Activated T-cell treated with anti-CD3 and anti-CD28 coated beads, Interleukin-2, amount 50 U/mL, for 72 hours (primary cell): Measurements from ENCODE around the gene CEP170. TPM values are rescaled to one million over a fixed set of nuclear protein-coding genes. Genes with fewer than 3 reads are reported as not detected.
A peak's percentile ranks its signal among the peaks of the same experiment; 100 is the strongest.

Experiments used
- ATAC-seq, 2 donors: fragments of 150-1000 bp; cut with Tn5 transposase; replicated peaks in 1 of 2; 2 replicates each; pipeline ENCODE4 v1.10.0; 2021; ENCODE audit warnings: moderate library complexity in 2 of 2, mild to moderate bottlenecking in 1 of 2
- DNase-seq, 2 donors: peaks; one replicate each; pipeline ENCODE4 v3.0.0; 2021 to 2022; ENCODE audit warnings: mixed read lengths in 1 of 2
- H3K27ac Mint-ChIP-seq: one replicate; pipeline ENCODE4 v1.8.0; 2022; ENCODE audit warnings: mild to moderate bottlenecking, moderate library complexity, mixed read lengths
- H3K27me3 Mint-ChIP-seq: one replicate; pipeline ENCODE4 v1.8.0; 2022; ENCODE audit warnings: low read depth, mixed read lengths
- H3K36me3 Mint-ChIP-seq, 2 donors: one replicate each; pipeline ENCODE4 v1.8.0; 2022; ENCODE audit warnings: mixed read lengths in 2 of 2, mild to moderate bottlenecking in 1 of 2; ENCODE audit not compliant: insufficient read depth in 2 of 2
- H3K4me1 Mint-ChIP-seq: one replicate; pipeline ENCODE4 v1.8.0; 2022; ENCODE audit warnings: low read depth, mixed read lengths
- H3K4me3 Mint-ChIP-seq, 2 donors: one replicate each; pipeline ENCODE4 v1.8.0; 2022; ENCODE audit warnings: mild to moderate bottlenecking in 2 of 2, mixed read lengths in 2 of 2, moderate library complexity in 2 of 2
- H3K9me3 Mint-ChIP-seq, 2 donors: one replicate each; pipeline ENCODE4 v1.8.0; 2022; ENCODE audit warnings: mixed read lengths in 2 of 2
- total RNA-seq, 2 donors: library from RNA; stranded (reverse); gene quantifications; one replicate each; pipeline ENCODE4 v1.2.3, GENCODE V29; 2022

The CEP170 gene
- total RNA-seq, 2 donors from 2014 or later, result 49.4 to 54.7 TPM

DNA sequence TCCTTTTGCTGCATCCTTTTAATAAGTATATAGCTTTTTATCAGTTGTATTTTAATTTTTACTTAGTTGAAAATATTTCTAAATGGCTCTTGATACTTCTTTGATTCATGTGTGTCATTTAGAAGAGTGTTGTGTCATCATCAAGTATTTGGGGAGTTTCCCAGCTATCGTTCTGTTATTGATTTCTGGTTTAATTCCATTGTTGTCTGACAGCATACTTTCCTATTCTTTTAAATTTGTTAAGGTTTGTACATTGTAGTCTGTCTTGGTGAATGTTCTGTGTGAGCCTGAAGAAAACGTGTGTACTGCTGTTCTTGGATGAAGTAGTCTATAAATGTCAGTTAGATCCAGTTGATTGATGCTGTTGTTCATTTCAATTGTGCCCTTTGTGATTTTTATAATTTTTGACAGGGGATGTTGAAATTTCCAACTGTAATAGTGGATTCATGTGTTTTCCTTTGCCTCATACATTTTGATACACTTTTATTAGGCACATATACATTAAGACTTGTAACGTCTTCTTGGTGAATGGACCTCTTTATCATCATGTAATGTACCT, 25.6 kb upstream of the CEP170 start:
- DNase-seq, result no peak
- no peak for ATAC-seq
- peaks cover 17% of the 10 kb centered on the region for H3K4me1 Mint-ChIP-seq
- H3K27ac Mint-ChIP-seq, result peak overlapping the region; percentile 52
- H3K9me3 Mint-ChIP-seq, result no peaks in the 10 kb centered on the region
- peaks cover 9 to 29% of the 10 kb centered on the region in 2 donors for H3K36me3 Mint-ChIP-seq
- H3K4me3 Mint-ChIP-seq, result peak overlapping the region in 1 of 2 donors; percentile 13
- H3K27me3 Mint-ChIP-seq, result no peaks in the 10 kb centered on the region

DNA sequence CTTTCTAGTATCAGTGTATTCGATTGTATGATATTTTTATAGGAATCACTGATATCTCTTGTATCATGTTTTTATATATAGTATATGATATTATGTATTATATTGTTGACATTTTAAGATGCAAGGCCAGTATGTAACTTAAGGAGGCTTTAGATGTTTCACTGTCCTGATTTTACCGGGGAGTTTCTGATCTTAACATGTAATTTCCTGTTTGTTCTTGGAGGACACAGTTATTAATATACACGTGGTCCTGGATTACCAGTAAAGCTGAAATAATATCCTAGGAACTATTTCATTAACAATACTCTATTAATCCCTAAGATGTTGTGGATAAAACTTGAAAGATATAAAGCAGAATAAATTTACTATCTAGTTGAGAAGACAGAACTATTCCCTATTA, 20.2 kb upstream of the CEP170 start:
- ATAC-seq (no peak), DNase-seq (no peak)
- Mint-ChIP-seq H3K4me3 (no peak overlapping the region), H3K36me3 (peaks cover 8 to 32% of the 10 kb centered on the region in 2 donors), H3K27me3 (no peaks in the 10 kb centered on the region), H3K27ac (no peak overlapping the region), H3K4me1 (peaks cover 10% of the 10 kb centered on the region), H3K9me3 (no peaks in the 10 kb centered on the region)

DNA sequence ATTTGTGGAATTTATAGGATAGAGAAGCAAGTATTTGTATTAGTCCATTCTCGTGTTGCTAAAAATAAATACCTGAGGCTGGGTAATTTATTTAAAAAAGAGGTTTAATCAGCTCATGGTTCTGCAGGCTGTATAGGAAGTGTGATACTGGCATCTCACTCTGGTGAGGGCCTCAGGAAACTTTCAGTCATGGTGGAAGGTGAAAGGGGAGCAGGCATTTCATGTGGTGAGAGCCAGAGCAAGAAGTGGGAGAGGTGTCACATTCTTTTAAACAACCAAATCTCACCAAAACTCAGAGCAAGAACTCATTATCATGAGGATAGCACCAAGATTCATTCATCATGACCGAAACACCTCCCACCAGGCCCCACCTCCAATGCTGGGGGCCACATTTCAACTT, 18.9 kb upstream of the CEP170 start:
- no peak for ATAC-seq
- peaks cover 8 to 32% of the 10 kb centered on the region in 2 donors for H3K36me3 Mint-ChIP-seq
- no peaks in the 10 kb centered on the region for H3K9me3 Mint-ChIP-seq
- no peak overlapping the region for H3K27ac Mint-ChIP-seq
- H3K4me3 Mint-ChIP-seq, result no peak overlapping the region
- DNase-seq, result no peak
- H3K4me1 Mint-ChIP-seq, result peaks cover 8% of the 10 kb centered on the region
- no peaks in the 10 kb centered on the region for H3K27me3 Mint-ChIP-seq

DNA sequence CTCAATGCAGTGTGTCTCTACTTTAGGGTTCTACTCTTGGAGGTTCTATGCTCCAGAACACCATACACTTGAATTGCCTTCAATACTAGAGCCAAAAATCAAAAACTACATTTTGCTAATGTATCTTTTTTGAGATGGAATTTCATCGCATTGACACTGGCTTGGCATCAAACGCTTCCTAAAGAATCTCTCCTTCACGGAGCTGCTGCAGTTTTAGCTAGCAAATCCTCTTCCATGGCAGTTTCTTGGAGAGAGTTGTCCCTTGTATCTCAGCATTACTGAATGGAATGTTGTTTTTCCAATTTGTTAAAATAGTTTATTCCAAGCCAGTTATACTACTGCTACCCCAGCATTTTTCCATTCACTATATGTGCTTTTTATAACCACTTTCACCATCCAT, 18.4 kb upstream of the CEP170 start:
- H3K27me3 Mint-ChIP-seq, result no peaks in the 10 kb centered on the region

DNA sequence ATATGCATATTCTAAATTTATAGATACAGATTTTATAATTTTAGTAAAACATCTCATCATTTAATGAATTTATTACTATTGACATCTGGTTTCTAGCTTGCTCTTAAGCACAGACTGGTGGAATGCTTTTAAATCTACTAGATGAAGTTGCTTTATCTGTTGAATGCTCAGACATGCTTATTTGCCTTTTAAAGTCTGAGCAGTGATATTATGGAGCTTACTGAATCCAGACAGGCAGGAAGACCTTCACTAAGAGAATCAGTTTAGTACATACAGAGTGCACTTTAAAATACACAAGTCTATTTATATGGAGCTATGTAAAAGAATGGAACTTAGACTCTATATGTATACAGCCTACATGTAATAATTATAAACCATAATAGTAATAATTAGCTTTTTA, 17.3 kb upstream of the CEP170 start:
- Mint-ChIP-seq H3K27me3 (no peaks in the 10 kb centered on the region), H3K9me3 (no peaks in the 10 kb centered on the region), H3K4me1 (peaks cover 8% of the 10 kb centered on the region), H3K36me3 (peaks cover 8 to 34% of the 10 kb centered on the region in 2 donors), H3K27ac (no peak overlapping the region), H3K4me3 (no peak overlapping the region)
- no peak for ATAC-seq
- DNase-seq, result no peak

More for the DNA sequence above, 18.4 kb upstream of the CEP170 start:
- no peak for DNase-seq
- no peak overlapping the region for H3K4me3 Mint-ChIP-seq
- no peak for ATAC-seq
- peaks cover 8 to 34% of the 10 kb centered on the region in 2 donors for H3K36me3 Mint-ChIP-seq
- H3K4me1 Mint-ChIP-seq, result peaks cover 8% of the 10 kb centered on the region
- H3K9me3 Mint-ChIP-seq, result no peaks in the 10 kb centered on the region
- no peak overlapping the region for H3K27ac Mint-ChIP-seq

DNA sequence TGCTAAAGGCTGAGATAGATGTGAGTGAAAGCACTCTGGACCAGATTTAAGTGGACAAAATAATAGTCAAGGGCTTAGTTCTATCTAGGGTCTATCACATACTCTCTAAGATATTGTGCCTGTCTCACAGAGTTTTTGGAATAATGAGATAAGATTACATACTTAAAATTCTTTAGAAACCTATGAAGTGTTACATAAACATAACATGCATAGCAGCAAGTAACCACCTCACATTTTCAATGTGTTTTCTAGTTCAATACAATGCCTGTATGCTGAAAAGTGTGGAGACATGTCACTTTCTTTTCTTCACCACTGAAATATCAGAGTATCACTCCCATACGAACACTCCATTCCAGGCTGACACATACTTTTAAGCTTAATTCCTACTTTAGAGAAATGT, 16.9 kb upstream of the CEP170 start:
- no peak for DNase-seq
- Mint-ChIP-seq H3K9me3 (no peaks in the 10 kb centered on the region), H3K4me1 (peaks cover 8% of the 10 kb centered on the region), H3K27ac (no peak overlapping the region), H3K4me3 (no peak overlapping the region), H3K36me3 (peaks cover 6 to 31% of the 10 kb centered on the region in 2 donors), H3K27me3 (no peaks in the 10 kb centered on the region)
- ATAC-seq, result no peak

DNA sequence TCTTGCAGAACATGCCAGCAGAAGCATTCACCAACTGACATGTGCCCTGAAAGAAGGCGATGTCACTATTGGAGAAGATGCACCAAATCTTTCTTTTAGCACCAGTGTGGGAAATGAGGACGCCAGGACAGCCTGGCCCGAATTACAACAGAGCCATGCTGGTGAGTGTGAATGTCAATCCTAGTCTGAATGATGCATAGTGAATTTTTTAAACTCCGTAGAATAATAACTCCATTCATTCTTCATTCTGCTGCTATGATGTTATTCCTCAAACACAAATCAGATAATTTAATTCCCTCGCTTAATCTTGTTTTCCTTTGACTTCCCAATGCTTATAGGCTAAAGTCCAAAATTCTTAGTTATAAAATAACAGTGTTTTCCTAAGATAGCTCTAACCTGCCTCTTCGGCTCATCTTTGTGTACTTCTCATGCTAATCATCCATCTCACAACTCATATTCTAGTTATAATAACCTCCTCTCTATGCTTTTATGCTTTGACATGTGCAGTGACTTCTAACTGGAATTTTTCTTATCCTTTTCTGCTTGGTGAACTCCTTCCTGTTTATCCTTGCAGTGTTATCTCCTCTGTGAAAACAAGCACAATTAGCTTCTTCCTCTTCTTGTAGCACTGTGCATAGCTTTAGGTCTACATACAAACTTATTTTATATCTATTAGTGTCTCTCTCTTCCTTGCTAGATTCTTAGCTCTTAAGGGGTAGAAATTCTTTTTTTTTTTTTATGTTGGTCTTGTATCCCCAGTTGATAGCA, 15.2 kb upstream of the CEP170 start:
- H3K36me3 Mint-ChIP-seq, result peaks cover 6 to 17% of the 10 kb centered on the region in 2 donors
- DNase-seq (no peak), ATAC-seq (no peak)
- no peak overlapping the region for H3K4me3 Mint-ChIP-seq
- H3K27ac Mint-ChIP-seq, result no peak overlapping the region
- no peaks in the 10 kb centered on the region for H3K9me3 Mint-ChIP-seq
- H3K4me1 Mint-ChIP-seq, result peaks cover 8% of the 10 kb centered on the region
- no peaks in the 10 kb centered on the region for H3K27me3 Mint-ChIP-seq

DNA sequence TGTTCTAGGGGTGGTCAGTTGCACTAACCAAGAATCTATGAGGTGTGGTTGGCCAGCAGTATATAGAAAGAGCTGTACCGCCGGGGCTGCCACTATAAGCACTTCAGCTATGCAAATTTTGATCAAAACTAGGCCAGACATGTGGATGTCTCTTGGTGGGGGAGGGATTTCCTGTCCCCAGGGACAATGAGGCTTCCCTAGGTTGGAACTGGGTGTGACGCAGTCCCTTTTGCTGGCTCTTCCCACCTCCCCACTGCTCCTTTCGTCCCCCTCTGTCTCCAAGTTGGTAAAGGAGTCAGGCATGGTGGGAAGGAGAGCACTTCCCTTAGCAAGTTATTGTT, 14.3 kb upstream of the CEP170 start:
- Mint-ChIP-seq H3K27me3 (no peaks in the 10 kb centered on the region), H3K4me1 (peaks cover 17% of the 10 kb centered on the region), H3K27ac (no peak overlapping the region), H3K9me3 (no peaks in the 10 kb centered on the region), H3K36me3 (peaks cover 0 to 12% of the 10 kb centered on the region in 2 donors), H3K4me3 (no peak overlapping the region)
- DNase-seq (no peak), ATAC-seq (no peak)

DNA sequence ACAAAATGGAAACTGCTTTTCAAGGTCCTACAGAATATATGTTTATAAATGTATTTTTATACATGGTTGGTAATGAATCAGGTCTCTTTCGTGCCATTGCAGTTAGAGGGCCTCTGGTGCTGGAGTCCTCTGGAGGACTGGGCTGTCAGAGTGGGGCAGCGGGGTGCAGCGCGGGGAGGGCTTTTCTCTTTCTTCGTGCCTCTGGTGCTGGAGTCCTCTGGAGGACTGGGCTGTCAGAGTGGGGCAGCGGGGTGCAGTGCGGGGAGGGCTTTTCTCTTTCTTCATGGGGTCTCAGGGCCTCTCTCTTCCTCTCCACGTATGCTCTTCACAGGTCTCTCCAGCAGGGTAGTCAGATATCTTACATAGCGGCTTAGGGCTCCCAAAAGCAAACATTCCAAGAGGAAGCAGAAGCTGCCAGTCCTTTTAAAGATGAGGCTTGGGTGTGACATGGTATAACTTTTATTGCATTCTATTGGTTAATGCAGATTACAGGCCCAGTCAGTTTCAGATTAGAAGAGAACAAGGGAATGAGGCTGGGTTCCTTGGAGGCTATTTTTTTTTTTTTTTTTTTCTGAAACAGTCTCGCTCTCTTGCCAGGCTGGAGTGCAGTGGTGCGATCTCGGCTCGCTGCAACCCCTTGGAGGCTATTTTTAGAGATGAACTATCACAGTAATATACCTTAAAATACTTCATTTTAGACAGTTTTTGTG, 13.8 kb upstream of the CEP170 start:
- Mint-ChIP-seq H3K4me1 (peaks cover 19% of the 10 kb centered on the region), H3K4me3 (no peak overlapping the region), H3K27me3 (no peaks in the 10 kb centered on the region), H3K36me3 (peaks cover 0 to 11% of the 10 kb centered on the region in 2 donors), H3K9me3 (no peaks in the 10 kb centered on the region), H3K27ac (no peak overlapping the region)
- ATAC-seq (no peak), DNase-seq (no peak)

DNA sequence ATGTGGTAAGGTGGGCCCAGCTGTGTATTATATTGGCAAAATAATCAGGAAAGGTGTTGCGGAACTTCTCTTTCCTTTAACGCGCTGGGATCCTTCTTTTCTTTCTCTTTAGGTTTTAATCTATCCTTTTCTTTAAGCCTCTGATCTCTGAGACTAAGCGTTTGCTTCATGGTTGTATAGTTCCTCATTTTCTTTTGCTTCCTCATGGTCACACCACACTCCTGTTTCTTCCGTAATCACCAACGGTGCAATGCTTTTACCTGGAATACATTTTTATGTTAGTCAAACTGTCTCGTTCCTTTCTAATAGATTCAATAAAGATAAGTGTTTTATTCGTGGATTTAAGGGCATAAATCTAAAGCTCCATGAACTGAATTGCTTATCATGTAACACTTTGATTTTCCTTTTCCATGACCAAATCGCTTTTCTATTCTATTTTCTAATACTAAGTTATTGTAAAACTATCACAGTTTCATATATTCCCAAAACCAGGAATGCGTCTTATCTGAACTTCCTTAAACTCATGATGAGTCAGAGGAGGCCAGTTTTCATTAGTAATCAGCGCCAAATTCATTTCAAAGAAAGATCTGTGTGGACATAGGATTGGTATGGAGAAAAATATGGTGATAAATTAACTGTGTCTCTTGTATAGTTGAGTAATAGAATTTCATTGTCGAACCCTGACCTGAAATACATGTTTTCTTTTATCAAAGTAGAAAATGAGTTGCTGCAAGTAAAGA, 13.0 kb upstream of the CEP170 start:
- Mint-ChIP-seq H3K27ac (no peak overlapping the region), H3K9me3 (no peaks in the 10 kb centered on the region), H3K4me1 (peaks cover 18% of the 10 kb centered on the region), H3K4me3 (no peak overlapping the region), H3K27me3 (no peaks in the 10 kb centered on the region), H3K36me3 (peaks cover 0 to 9% of the 10 kb centered on the region in 2 donors)
- ATAC-seq, result no peak
- DNase-seq, result no peak

DNA sequence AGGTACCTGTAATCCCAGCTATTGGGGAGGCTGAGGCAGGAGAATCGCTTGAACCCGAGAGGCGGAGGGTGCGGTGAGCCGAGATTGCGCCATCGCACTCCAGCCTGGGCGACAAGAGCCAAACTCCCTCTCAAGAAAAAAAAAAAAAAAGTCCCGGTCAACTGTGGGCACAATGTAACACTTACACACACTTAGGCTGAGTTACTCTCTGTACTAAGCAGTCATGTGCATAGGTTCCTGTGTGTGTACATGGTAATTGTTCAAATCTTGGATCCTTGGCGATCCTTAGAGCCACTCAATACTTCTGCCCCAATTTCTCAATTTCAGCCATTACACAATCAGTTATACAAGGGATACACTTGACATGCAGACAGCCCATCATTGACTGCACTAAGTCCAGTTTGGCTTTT, 12.4 kb upstream of the CEP170 start:
- Mint-ChIP-seq H3K9me3 (no peaks in the 10 kb centered on the region), H3K36me3 (peaks cover 0 to 9% of the 10 kb centered on the region in 2 donors), H3K4me1 (peaks cover 18% of the 10 kb centered on the region), H3K27ac (no peak overlapping the region), H3K27me3 (no peaks in the 10 kb centered on the region), H3K4me3 (no peak overlapping the region)
- DNase-seq, result no peak
- no peak for ATAC-seq

DNA sequence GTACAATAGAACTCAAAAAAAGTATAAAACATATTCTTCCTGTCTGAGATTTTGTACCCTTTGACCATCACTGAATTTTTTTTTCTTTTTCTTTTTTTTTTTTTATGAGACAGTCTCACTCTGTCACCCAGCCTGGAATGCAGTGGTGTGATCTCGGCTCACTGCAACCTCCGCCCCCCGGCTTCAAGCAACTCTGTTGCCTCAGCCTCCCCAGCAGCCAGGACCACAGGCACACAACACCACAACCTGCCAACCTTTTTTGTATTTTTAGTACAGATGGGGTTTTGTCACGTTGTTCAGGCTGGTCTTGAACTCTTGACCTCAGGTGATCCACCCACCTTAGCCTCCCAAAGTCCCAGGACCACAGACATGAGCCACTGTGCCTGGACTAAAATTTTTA, 11.2 kb upstream of the CEP170 start:
- Mint-ChIP-seq H3K27me3 (no peaks in the 10 kb centered on the region), H3K27ac (no peak overlapping the region), H3K4me1 (peaks cover 25% of the 10 kb centered on the region), H3K36me3 (peaks cover 0 to 9% of the 10 kb centered on the region in 2 donors), H3K9me3 (no peaks in the 10 kb centered on the region), H3K4me3 (no peak overlapping the region)
- DNase-seq (no peak), ATAC-seq (no peak)

DNA sequence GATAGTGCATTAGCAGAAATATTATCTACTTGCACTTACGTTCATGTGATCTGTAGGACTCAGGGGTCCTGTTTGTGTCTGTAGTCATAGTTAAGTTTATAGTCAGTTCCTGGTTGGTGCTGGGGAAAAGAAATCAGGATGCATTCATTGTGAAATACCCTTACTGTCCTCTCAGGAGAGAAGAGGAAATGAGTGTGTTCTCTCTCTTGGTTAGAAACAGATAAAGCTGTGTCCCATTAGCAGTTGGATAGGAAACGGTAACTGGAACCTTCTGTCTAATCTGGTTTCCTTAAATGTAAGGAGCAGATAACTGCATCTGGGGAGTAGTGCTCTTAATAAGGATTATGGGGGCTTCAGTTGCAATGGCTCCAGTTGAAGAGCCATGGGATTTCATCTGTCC, 9.6 kb upstream of the CEP170 start:
- no peak overlapping the region for H3K4me3 Mint-ChIP-seq
- H3K4me1 Mint-ChIP-seq, result peaks cover 41% of the 10 kb centered on the region
- H3K27me3 Mint-ChIP-seq, result no peaks in the 10 kb centered on the region
- DNase-seq, result no peak
- no peak overlapping the region for H3K27ac Mint-ChIP-seq
- ATAC-seq, result no peak
- peaks cover 0 to 2% of the 10 kb centered on the region in 2 donors for H3K36me3 Mint-ChIP-seq
- no peaks in the 10 kb centered on the region for H3K9me3 Mint-ChIP-seq
